ENCODE data around the gene STK31. TPM values are rescaled to one million over a fixed set of nuclear protein-coding genes. Genes with fewer than 3 reads are reported as not detected.

Gene STK31
- total RNA-seq, 2 donors from 2014 or later, result 0.09 to 32.1 TPM

- no peaks in the 10 kb centered on the region for H3K4me1 ChIP-seq (replicated peaks)
- no peak overlapping the region for H3K27ac ChIP-seq
- 85% methylated on average over 3 of the region's 3 CpGs for whole genome bisulfite sequencing
- intact Hi-C loops (cut with DNase I), result no loop called here
- no peaks in the 10 kb centered on the region for H3K27me3 ChIP-seq (replicated peaks; ENCODE audit: insufficient read depth)
- H3K9me3 ChIP-seq, result no peaks in the 10 kb centered on the region
- TF ChIP-seq POLR2AphosphoS5 (IDR thresholded peaks at IDR 0.05) (no peak), POLR2A (IDR thresholded peaks at IDR 0.05) (no peak), CTCF (IDR thresholded peaks at IDR 0.05) (no peak)
- no peak overlapping the region for H3K4me3 ChIP-seq
- no peaks in the 10 kb centered on the region for H3K36me3 ChIP-seq
- DNase-seq (ENCODE audit: low spot score), result no peak
These were observed 77.3 kb downstream of the STK31 start for GRCh38 chr7:23787272-23787671.

- Histone ChIP-seq H3K27ac (no peak overlapping the region), H3K4me3 (no peak overlapping the region), H3K4me1 (replicated peaks) (no peaks in the 10 kb centered on the region), H3K27me3 (replicated peaks; ENCODE audit: insufficient read depth) (no peaks in the 10 kb centered on the region), H3K36me3 (no peaks in the 10 kb centered on the region), H3K9me3 (no peaks in the 10 kb centered on the region)
- intact Hi-C loops (cut with DNase I), result no loop called here
- WGBS, result 78% methylated on average over 3 of the region's 3 CpGs
- DNase-seq (ENCODE audit: low spot score), result no peak
- no peak for TF ChIP-seq POLR2AphosphoS5 (IDR thresholded peaks at IDR 0.05)
- TF ChIP-seq CTCF (IDR thresholded peaks at IDR 0.05), result no peak
- TF ChIP-seq POLR2A (IDR thresholded peaks at IDR 0.05), result no peak
These were observed 78.8 kb downstream of the STK31 start for GRCh38 chr7:23788843-23789242.

- no peak for TF ChIP-seq CTCF (IDR thresholded peaks at IDR 0.05)
- TF ChIP-seq POLR2AphosphoS5 (IDR thresholded peaks at IDR 0.05), result no peak
- no peak for TF ChIP-seq POLR2A (IDR thresholded peaks at IDR 0.05)
- intact Hi-C loops (cut with DNase I), result no loop called here
- H3K9me3 ChIP-seq, result no peaks in the 10 kb centered on the region
These were observed 81.7 kb downstream of the STK31 start for GRCh38 chr7:23791721-23792120.

GRCh38 chr7:23802720-23803397 lies 92.8 kb downstream of the STK31 start:
- H3K4me1 ChIP-seq (replicated peaks), result no peaks in the 10 kb centered on the region
- peaks cover 4% of the 10 kb centered on the region for H3K27me3 ChIP-seq (replicated peaks; ENCODE audit: insufficient read depth)
- 61% methylated on average over 4 of the region's 4 CpGs for WGBS
- TF ChIP-seq POLR2A (IDR thresholded peaks at IDR 0.05), result no peak
- TF ChIP-seq POLR2AphosphoS5 (IDR thresholded peaks at IDR 0.05), result no peak
- TF ChIP-seq CTCF (IDR thresholded peaks at IDR 0.05), result no peak
- DNase-seq (ENCODE audit: low spot score), result no peak
- no peak overlapping the region for H3K4me3 ChIP-seq
- intact Hi-C loops (cut with DNase I), result no loop called here
- H3K27ac ChIP-seq, result no peak overlapping the region
- H3K36me3 ChIP-seq, result no peaks in the 10 kb centered on the region
- no peaks in the 10 kb centered on the region for H3K9me3 ChIP-seq

More at GRCh38 chr7:23791721-23792120, 81.7 kb downstream of the STK31 start:
- H3K27ac ChIP-seq, result no peak overlapping the region
- H3K27me3 ChIP-seq (replicated peaks; ENCODE audit: insufficient read depth), result no peaks in the 10 kb centered on the region
- no peak for DNase-seq (ENCODE audit: low spot score)
- H3K4me1 ChIP-seq (replicated peaks), result no peaks in the 10 kb centered on the region
- no peak overlapping the region for H3K4me3 ChIP-seq
- H3K36me3 ChIP-seq, result no peaks in the 10 kb centered on the region

- no peaks in the 10 kb centered on the region for H3K9me3 ChIP-seq
- 43% methylated on average over 1 of the region's 1 CpG for WGBS
- H3K27ac ChIP-seq, result no peak overlapping the region
- TF ChIP-seq POLR2AphosphoS5 (IDR thresholded peaks at IDR 0.05), result no peak
- TF ChIP-seq POLR2A (IDR thresholded peaks at IDR 0.05), result no peak
- no peak for TF ChIP-seq CTCF (IDR thresholded peaks at IDR 0.05)
- intact Hi-C loops (cut with DNase I), result no loop called here
- DNase-seq (ENCODE audit: low spot score), result no peak
- no peaks in the 10 kb centered on the region for H3K4me1 ChIP-seq (replicated peaks)
- peaks cover 4% of the 10 kb centered on the region for H3K27me3 ChIP-seq (replicated peaks; ENCODE audit: insufficient read depth)
- no peak overlapping the region for H3K4me3 ChIP-seq
- H3K36me3 ChIP-seq, result no peaks in the 10 kb centered on the region
These were observed 94.7 kb downstream of the STK31 start for GRCh38 chr7:23804707-23805106.
